NCI-H226 (cell line): ENCODE measurements around the gene TSC22D1.

Experiments used
- DNase-seq: peaks from one replicate; pipeline ENCODE4 v3.0.0-alpha.2; 2015

Gene TSC22D1

DNA sequence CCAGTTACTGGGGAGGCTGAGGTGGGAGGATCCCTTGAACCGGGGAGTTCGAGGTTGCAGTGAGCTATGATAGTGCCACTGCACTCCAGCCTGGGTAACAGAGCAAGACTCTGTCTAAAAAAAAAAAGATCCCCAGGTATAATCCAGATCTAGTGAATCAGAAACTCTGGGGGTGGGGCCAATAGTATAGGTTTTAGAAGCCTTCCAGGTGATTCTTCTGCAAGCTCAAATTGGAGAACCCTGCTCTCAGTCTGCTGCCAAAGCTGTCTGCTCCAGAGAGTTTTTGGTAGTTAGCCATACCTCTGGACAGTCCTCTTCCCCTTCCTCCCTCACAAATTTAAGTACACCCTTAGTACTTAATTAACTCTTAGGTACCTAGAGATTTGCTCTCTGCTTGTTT, 174.6 kb downstream of the TSC22D1 start:
- DNase-seq: no peak

DNA sequence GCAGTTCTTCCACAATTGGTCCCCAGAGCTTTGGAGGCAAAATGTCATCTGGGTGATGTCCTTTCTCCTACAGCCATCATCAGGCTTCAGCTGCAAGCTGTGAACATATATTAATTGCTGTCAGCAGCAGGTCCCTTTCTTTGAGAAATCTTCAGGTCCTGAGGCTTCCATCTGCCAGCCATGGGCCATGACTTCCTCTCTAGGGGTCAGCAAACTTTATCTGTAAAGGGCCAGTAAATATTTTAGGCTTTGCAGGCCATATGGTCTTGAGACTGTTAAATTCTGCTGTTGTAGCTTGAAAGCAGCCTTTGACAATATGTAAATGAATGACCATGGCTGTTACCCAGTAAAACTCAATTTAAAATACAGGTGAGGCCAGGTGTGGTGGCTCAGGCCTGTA, 175.4 kb downstream of the TSC22D1 start:
- DNase-seq: no peak

DNA sequence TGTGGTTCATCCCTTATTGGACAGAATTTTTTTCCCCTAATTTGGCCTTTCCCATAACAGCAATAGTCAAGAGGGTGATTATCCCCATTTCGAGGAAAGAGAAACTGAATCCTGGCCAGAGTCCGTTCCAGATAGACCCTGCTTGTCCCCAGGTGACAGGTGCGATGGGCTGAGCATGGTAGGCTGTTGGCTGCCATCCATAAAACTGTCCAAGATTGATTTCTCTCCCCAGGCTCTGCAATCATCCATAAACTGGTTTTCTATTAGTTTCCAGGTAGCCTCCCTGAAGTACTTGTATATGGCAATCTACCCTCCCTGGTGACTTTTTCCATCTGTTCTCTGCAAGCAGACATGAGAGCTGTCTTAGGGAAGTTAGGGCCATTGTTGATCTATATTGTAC, 177.1 kb downstream of the TSC22D1 start:
- DNase-seq: no peak

DNA sequence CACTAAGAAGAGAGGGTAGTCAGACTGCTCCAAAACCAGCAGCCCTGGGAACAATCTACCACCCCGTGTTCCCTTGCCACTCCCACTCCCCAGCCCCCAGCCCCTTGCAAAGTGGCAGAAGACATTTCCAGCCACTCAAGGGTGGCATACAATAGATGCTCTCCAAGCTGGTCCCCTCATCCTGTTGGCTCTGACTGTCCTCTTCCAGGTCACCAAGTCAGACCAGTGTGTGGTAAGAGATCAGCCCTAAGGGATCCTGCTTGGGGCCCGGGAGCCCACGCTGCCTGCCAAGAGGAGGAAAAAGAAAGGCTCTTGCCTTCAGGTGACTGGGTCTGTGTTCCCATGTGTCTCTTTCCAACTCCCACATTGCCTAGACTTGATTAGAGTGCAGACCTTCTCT, 177.5 kb downstream of the TSC22D1 start:
- DNase-seq: no peak

DNA sequence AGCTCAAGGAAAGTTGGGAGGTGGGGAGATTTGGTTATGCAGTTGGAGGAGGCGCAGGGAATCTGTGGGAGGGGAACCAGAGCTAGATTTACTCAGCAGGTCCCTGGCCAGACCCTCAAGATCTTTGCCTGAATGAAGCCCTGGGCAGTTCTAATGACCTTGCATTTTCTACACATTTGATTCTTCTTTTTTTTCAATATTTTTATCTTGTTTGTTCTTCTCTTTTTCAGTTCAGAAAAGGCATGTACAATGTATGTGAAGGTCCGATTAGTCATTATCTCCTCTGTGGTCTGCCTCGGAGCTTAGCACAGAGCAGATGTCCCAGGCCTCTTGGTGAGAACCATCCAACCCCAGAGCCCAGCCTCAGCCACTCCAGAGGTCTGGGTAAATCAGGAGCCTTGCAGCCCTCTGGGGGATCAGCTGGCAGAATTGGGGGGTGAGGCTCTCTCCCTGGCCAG, 178.3 kb downstream of the TSC22D1 start:
- no peak for DNase-seq

DNA sequence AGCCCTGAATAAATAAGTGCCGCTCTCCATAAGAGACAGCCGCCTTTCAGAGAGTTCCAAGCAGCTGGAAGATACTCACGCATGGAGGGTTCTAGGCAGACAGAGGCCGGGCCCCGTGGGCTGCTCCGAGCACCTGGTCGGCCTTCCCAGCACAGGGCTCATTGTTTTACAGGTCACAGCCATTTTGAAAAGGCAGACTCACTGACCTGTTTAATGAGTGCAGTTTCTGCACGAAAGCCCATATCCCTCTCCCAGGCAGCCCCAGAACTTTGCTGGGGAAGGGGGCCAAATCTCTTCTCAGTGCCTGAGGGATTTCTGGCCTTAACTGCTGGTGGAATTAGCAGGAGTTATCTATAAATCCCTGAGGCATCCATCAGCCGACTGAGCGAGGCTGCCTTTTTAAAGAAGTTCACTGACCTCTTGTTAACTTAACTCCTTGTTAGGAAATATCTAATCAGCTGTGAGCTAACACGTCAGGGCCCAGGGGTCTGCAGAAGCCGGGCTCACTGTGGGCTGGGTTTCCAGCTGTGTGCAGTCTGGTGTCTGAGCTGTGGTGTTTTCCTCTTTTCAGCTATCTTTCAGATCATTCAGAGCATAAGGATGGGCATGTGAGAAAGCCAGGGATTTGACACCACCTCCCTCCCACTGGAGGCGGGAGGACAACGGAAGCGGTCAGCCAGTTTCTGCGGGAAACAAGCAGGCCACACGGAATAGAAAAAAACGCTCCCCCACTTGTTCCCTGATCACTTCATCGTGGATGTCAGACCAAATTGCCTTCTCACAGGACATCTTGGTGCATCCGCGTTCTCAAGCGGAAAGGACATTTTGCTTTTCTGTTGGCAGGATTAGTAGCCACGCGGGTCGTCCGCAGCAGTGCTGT, 179.2 kb downstream of the TSC22D1 start:
- no peak for DNase-seq

DNA sequence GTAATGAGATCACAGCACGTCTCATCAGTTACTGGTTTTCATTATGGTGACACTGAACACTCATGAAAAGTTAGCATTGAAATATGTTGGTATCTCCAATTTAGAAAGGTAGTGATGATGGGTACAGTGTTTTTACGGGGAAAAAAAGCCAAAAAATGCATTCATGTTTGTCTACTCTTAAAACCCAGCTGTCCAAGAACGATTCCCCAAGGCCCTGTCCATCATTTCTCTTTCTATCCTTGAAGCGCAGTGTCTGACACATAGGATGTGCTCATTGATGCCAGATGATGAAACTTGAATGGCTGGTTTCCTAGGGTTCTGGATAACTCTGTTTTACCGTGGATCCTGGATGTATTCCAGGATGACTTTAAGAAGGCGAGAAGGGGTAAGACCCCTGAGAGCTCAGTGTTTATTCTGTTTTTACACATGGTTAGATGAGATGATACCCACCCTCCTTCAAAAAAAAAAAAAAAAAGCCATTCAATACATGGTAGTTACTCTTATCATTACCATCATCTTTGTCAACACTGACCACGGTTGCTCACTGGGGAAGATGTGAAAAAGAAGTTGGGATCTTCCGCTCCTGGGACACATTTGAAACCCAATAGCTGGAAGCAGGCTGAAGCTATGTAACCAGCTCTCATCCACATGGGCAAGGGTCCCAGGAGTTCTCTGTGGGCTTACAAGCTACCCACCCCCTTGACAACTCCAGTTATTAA, 180.0 kb downstream of the TSC22D1 start:
- DNase-seq: no peak

DNA sequence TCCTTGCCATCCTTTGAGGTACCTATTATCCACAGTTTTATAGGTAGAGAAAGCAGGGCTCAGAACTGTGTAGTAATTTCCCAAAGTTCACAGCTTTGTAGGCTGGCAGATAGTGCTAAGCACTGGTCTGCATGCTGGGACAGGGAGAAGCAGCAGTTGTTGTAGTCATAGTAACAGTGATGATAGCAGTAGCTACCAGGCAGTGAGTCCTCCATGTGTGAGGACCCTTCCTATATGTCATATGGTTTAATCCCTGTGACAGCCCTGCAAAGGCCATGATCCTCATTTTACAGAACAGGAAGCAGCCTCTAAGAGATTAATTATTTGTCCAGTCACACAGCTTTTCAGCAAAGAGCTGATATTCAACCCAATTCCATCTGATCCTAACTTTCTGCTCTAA, 181.5 kb downstream of the TSC22D1 start:
- DNase-seq: no peak

DNA sequence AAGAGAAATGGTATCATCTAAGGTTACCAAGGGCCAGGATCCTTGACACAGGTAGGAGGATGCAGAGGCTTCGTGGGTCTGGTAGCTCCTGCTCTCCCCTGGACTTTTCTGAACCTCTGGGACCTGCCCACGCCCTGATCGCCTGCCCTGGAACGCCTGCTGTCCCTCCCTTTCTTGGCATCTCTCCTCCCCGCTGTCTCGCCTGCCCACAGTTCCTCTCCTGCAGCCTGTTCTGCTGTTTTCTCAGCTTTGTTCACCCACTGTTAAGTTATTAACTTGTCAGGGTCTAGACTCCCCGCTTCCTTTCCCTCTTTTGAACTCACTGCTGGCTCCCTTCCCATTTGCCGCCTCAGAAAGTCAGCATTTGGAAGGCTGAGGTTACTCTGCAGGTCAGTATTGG, 182.7 kb downstream of the TSC22D1 start:
- DNase-seq: no peak

DNA sequence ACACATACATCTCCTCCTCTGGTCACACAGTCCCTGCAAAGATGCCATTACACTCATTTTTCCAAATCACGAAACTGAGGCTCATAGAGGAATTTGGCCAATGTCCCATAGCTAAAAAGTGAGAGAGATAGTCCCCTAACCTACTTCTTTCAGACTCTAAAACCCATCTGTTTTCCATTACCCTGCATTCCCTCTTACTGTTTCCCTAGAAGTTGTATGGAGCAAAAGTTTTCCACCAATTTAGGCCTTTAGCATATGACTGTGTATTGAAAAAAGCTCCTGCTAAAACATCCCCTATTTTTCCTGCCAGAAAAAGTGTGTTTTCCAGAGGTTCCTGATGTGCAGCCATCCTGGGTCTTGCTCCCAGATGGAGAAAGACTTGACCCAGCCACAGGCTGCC, 186.3 kb downstream of the TSC22D1 start:
- no peak for DNase-seq

DNA sequence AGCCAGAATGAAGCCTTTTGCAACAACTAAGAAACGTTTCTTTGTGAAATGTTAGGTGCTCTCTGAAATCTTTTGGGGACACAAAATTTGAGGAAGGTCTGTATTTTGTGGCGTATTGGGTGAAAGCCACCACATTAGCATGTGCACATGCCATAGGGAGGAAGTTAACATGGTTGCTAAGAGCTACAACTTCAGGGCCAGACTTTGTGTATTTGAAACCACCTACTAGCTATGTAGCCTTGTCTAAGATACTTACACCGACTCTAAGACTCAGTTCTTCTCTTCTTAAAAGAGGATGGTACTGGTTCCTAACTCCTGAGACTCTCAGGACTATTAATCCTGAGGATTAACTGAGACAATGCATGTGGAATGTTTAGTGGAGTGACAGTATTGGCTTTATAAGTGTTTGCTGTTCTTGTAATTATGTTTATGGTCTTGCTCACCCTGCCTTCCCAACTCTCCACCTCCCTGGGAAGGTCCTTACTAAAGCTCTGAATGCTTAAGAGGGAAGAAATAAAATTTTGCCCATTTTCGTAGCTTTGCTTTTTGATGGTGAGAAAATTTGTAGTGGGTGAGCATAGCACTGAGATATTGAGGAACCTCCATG, 187.0 kb downstream of the TSC22D1 start:
- no peak for DNase-seq

DNA sequence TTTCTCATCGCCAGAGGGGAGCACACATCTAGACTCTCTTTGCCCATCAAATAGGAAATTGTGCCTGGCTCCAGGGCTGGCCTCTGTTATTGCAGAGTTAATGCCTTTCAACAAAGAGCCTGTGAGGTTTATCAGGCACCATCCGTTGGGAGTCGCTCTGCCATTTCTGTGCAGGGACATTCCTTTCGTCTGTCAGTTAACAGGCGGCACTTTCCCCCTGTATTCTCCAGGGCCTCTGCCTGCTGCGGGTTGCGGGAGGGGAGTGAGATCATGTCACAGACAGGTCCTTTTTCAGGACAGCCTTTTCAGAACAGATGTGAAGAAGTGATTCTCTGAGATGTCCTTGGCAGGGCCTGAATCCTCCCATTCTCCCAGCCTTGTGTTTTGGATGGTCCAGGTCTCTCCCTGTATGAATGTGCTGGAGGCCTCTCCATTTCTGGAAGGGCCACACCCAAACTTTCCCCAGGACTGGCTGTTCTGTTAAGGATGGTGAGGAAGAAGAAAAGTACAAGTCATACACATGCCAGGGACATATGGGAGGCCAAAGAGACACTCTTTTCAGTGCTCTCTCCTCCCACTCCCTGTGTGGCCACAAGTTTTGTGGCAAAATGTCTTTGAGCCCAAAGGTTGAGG, 187.6 kb downstream of the TSC22D1 start:
- DNase-seq: no peak

DNA sequence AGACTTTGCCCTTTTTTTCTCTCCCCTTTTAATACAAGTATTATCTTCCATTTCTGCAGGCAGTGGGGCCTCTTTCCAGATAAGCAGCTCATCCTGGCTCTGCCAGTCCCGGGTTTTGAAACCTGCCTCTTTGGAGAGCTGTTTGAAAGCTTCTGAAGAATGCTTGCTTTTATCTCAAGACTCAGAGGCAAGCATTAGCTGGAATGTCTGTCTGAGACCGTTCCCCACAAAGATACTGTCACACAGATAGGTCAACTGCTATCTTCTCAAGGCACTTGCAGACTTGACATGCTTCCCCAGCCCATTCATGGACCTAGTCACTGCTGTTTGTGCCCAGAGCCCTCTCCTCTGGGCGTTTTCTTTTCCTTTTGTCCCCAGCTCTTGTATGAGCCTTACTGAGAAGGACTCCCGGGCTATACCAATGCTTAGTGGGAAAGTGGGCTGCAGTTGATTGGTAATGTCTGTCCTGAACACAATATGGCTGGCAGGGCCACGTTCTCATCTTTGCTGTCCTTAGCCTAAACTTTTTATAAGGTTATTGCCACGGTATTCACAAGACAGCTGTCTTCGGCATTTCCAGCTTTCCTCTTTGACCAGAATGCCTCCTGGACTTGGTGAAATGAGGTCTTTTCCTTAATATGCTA, 189.1 kb downstream of the TSC22D1 start:
- no peak for DNase-seq

DNA sequence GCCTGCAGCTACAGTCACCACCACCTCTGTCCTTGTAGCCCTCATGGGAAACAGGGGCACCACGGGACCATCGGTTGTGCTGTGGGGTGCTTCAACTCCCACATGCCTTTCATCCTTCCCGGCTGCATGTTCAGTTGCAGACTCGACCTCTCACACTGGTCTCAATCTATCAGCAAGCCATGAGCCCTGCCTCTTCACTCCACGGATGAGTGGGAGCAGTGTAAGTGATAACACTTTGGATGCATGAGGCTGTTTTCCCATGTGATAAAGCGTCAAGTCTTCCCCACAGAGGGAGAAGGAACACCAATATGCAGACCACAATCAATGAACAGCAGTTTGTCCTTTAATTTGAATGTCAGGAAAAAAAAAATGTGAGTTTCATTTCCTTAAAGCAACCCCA, 190.3 kb downstream of the TSC22D1 start:
- no peak for DNase-seq

DNA sequence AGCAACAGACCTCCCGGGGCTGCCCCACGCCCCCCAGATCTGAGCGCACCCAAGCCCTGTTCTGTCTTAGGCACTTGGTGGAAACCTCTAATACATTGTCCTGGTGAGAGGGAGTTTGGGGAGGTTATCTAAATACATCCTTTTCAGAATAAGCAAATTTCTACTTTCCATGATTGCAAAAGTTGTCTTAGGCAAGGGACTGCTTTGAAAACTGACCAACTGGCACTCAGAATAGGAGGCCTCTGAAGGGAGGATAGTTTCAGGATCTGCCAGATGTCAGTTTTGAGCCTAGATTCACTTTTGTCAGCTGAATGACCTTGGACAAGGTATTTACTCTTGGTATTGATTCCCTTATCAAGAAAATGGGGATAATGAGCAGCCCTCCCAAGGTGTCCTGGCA, 190.7 kb downstream of the TSC22D1 start:
- no peak for DNase-seq

DNA sequence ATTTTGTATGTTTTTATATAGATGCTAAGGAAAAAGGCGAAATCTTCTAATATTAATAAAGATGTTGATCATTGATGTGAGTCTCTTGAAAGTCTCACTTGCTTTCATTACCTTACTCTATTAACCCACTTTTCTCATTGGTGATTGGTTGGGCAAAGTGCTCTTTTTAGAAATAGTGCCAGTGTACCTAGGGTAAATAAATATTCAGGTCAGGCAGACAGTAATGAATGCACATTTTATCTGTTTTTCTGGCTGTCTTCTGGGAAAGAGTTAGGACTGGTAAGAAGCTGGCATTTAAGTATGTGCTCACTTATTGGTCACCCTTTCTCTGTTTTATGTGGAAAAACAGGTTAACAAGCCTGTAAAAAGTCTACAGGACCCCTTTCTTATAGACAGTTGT, 191.4 kb downstream of the TSC22D1 start:
- DNase-seq: no peak

DNA sequence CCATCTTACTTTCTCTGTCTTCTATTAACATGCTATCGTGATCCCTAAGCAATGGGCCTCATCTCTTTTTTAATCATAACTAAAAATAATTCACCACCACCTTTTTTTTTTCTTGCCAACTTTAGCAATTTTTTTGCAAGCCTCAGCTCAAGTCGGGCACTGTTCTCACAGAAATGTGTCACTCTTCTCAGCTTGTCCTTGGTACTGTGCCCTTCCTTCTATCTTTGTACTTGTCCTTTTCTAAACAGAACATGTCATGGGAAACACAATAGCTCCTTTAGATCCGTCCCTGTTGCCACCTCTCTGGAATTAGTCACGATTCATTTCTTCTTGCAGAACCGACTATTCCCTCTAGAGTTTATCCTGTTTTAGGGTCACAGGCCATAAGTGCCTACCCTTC, 192.2 kb downstream of the TSC22D1 start:
- no peak for DNase-seq

DNA sequence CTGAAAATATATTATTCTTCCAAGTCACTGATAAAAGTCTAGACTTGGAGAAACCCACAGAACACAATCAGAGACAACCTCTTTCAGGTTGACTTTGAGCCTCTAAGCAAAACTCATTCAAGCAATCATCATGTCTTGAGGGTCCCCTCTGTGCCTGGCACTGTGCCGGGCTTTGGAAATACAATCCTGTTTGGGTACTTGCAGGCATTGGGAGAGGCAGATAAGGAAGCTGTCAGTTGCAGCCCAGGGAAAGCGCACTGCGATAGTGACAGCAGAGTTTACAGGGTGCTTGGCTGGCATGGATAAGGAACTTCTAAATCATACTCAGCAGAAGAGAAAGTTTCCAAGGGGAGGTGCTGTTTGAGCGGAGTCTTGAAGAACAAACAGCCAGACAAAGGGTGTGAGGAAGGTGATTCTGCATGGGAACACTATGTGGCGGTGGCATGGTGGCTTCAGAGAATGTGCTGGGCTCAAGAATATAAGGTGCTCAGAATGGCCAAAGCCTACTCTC, 193.4 kb downstream of the TSC22D1 start:
- DNase-seq: no peak
